Fibroblast of skin of right biceps (primary cell): Measurements from ENCODE around the gene DDC.

Experiments
- DNase-seq: peaks from one replicate; pipeline ENCODE4 v3.0.0-alpha.2; 2013

Gene DDC

GRCh38 chr7:50450590-50451032 is 114.6 kb downstream of the DDC start:
- DNase-seq: peak; percentile 3

GRCh38 chr7:50449881-50450589 is 115.2 kb downstream of the DDC start, which contains the start of gene FIGNL1:
Gene FIGNL1 (minus strand): TSS chr7:50450350. CDS start chr7:50447287, 3,063 bp downstream.
- DNase-seq: peak; percentile 76

- no peak for DNase-seq
Observed at GRCh38 chr7:50449501-50449880, 115.7 kb downstream of the DDC start.

- DNase-seq: no peak
Observed at GRCh38 chr7:50448823-50449222, 116.4 kb downstream of the DDC start.

- DNase-seq: peak; percentile 71
Observed at GRCh38 chr7:50446542-50446960, 118.7 kb downstream of the DDC start.

GRCh38 chr7:50436133-50436806 is 128.9 kb downstream of the DDC start:
- DNase-seq: peak; percentile 81

GRCh38 chr7:50431722-50432305 is 133.4 kb downstream of the DDC start:
- DNase-seq: no peak

- DNase-seq: no peak
Observed at GRCh38 chr7:50431316-50431715, 133.9 kb downstream of the DDC start.

- no peak for DNase-seq
Observed at GRCh38 chr7:50428911-50429310, 136.3 kb downstream of the DDC start.

GRCh38 chr7:50427518-50427917 is 137.7 kb downstream of the DDC start:
- no peak for DNase-seq

- no peak for DNase-seq
Observed at GRCh38 chr7:50426280-50427045, 138.7 kb downstream of the DDC start.

GRCh38 chr7:50425318-50425717 is 139.9 kb downstream of the DDC start:
- no peak for DNase-seq

- DNase-seq: no peak
Observed at GRCh38 chr7:50423860-50424259, 141.3 kb downstream of the DDC start.

- no peak for DNase-seq
Observed at GRCh38 chr7:50422858-50423257, 142.3 kb downstream of the DDC start.

GRCh38 chr7:50421043-50421442 is 144.2 kb downstream of the DDC start:
- no peak for DNase-seq

- DNase-seq: no peak
Observed at GRCh38 chr7:50418526-50419290, 146.5 kb downstream of the DDC start.

- peak; percentile 65 for DNase-seq
Observed at GRCh38 chr7:50418086-50418515, 147.1 kb downstream of the DDC start.

- no peak for DNase-seq
Observed at GRCh38 chr7:50416527-50417182, 148.6 kb downstream of the DDC start.

GRCh38 chr7:50415844-50416364 is 149.3 kb downstream of the DDC start:
- DNase-seq: no peak

GRCh38 chr7:50413561-50413960 is 151.6 kb downstream of the DDC start:
- DNase-seq: no peak

GRCh38 chr7:50412973-50413372 is 152.2 kb downstream of the DDC start:
- DNase-seq: no peak

GRCh38 chr7:50411332-50411731 is 153.9 kb downstream of the DDC start:
- DNase-seq: no peak
